K562 (cell line): Measurements from ENCODE around the gene AIF1L. TPM values are rescaled to one million over a fixed set of nuclear protein-coding genes. Genes with fewer than 3 reads are reported as not detected.

Experiments
- ATAC-seq: fragments of 200-7000 bp; cut with Tn5 transposase; 3 replicates; pipeline ENCODE4 v1.9.1; 2020; ENCODE audit warnings: moderate library complexity
- BruUV-seq: library from RNA; stranded (reverse); fragments of 400-500 nt; replicated peaks from 2 replicates; lab custom pipeline; 2021; lab: Mats Ljungman, UMichigan
- CTCF ChIA-PET: fragments of 300-600 bp; formaldehyde crosslinking; extraction: SDS; loops from one replicate; lab custom pipeline; 2021; ENCODE audit warnings: low intra/inter-chr PET ratio; lab: Yijun Ruan, JAX
- POLR2A ChIA-PET: fragments of 300-600, 350-650 bp; sonication (Branson Sonifier 250); formaldehyde crosslinking; extraction: SDS; loops from one replicate; lab custom pipeline; 2021; ENCODE audit warnings: antibody characterized with exemption, inconsistent platforms; lab: Yijun Ruan, JAX
- DNase-seq, 4 experiments: peaks; one replicate each; pipeline versions ENCODE4 v3.0.0 to v3.0.0-alpha.2; 2011 to 2018; ENCODE audit warnings: low spot score in 3 of 4, mixed read lengths in 3 of 4; ENCODE audit errors: extremely low read depth in 1 of 4
- FAIRE-seq: peaks from 2 replicates; lab custom pipeline; 2011; peaks lifted over from hg19 to GRCh38; lab: Jason Lieb, UNC
- H2AFZ ChIP-seq: 2 replicates; pipeline ENCODE4 v1.6.0; 2011; ENCODE audit warnings: low read depth, low read length, control low read depth, inconsistent platforms
- H3K27ac ChIP-seq: fragments of 200-600 bp; 3 replicates; pipeline ENCODE4 v1.8.0; 2011; ENCODE audit warnings: low read depth, mild to moderate bottlenecking, control low read depth, inconsistent platforms, low read length, moderate library complexity, mixed read lengths; ENCODE audit errors: extremely low read depth
- H3K27me3 ChIP-seq, 2 experiments: fragments of 300-600 bp in 1 of 2; 2 replicates in 1 of 2; 3 replicates in 1 of 2; pipeline versions ENCODE4 v1.6.0 to v1.8.0; 2011; ENCODE audit warnings: inconsistent platforms in 2 of 2, low read length in 2 of 2, mild to moderate bottlenecking in 1 of 2, mixed read lengths in 1 of 2, moderate library complexity in 1 of 2; ENCODE audit not compliant: control insufficient read depth in 2 of 2, insufficient read depth in 2 of 2
- H3K36me3 ChIP-seq: fragments of 300-600 bp; 3 replicates; pipeline ENCODE4 v1.8.0; 2011; ENCODE audit warnings: mild to moderate bottlenecking, low read length, inconsistent platforms; ENCODE audit not compliant: control insufficient read depth, insufficient read depth
- H3K4me1 ChIP-seq, 2 experiments: fragments of 200-600 bp in 1 of 2; replicated peaks in 1 of 2; 2 replicates in 1 of 2; 3 replicates in 1 of 2; pipeline versions ENCODE4 v1.5.1 to v1.8.0; 2011; ENCODE audit warnings: inconsistent platforms in 2 of 2, low read length in 2 of 2, mild to moderate bottlenecking in 1 of 2, mixed read lengths in 1 of 2, moderate library complexity in 1 of 2; ENCODE audit not compliant: control insufficient read depth in 2 of 2, insufficient read depth in 2 of 2
- H3K4me2 ChIP-seq: 2 replicates; pipeline ENCODE4 v1.6.1; 2011; ENCODE audit warnings: low read length, control low read depth, inconsistent platforms, mixed read lengths; ENCODE audit not compliant: insufficient read depth
- H3K4me3 ChIP-seq: fragments of 200-600 bp; sonication (generic), shearing (Covaris generic); 2 replicates; pipeline ENCODE4 v1.5.1; 2016; ENCODE audit warnings: control low read depth, inconsistent platforms
- H3K79me2 ChIP-seq: fragments of 200-600 bp; 3 replicates; pipeline ENCODE4 v1.8.0; 2011; ENCODE audit warnings: low read length, inconsistent platforms; ENCODE audit not compliant: control insufficient read depth, insufficient read depth
- H3K9ac ChIP-seq, 2 experiments: 2 replicates each; pipeline versions ENCODE4 v1.6.0 to v1.6.1; 2011; ENCODE audit warnings: low read depth in 2 of 2, low read length in 2 of 2, control low read depth in 1 of 2, inconsistent platforms in 1 of 2, mild to moderate bottlenecking in 1 of 2, mixed read lengths in 1 of 2; ENCODE audit not compliant: insufficient read depth in 1 of 2
- H3K9me1 ChIP-seq: one replicate; pipeline ENCODE4 v1.6.0; 2011; ENCODE audit warnings: inconsistent platforms, mild to moderate bottlenecking, low read length, moderate library complexity; ENCODE audit not compliant: control insufficient read depth, insufficient read depth
- H3K9me3 ChIP-seq: replicated peaks from 2 replicates; pipeline ENCODE4 v1.5.1; 2011; ENCODE audit warnings: low read depth, low read length, inconsistent platforms; ENCODE audit not compliant: control insufficient read depth, insufficient read depth
- H4K20me1 ChIP-seq: replicated peaks from 2 replicates; pipeline ENCODE4 v1.6.1; 2011; ENCODE audit warnings: low read length, inconsistent platforms, mixed read lengths; ENCODE audit not compliant: control insufficient read depth, insufficient read depth
- ATF7 ChIP-seq: fragments of 450-650 bp; IDR thresholded peaks from 2 replicates; pipeline ENCODE4 v1.7.1; 2014; ENCODE audit warnings: mild to moderate bottlenecking, moderate library complexity
- CC2D1A ChIP-seq: fragments of 450-650 bp; IDR thresholded peaks from 2 replicates; pipeline ENCODE4 v1.6.1; 2017; ENCODE audit warnings: mild to moderate bottlenecking
- MYNN ChIP-seq, 2 experiments: sonication (generic); formaldehyde crosslinking in 1 of 2; IDR thresholded peaks; 2 replicates each; pipeline versions ENCODE4 v1.5.0 to v1.6.1; 2016 to 2020; ENCODE audit warnings: antibody characterized with exemption in 1 of 2, missing genetic modification reagents in 1 of 2
- SP1 ChIP-seq: sonication (generic); formaldehyde crosslinking; IDR thresholded peaks from 2 replicates; pipeline ENCODE4 v1.8.1; 2022; ENCODE audit warnings: mild to moderate bottlenecking, missing genetic modification reagents
- SRSF9 ChIP-seq: fragments of 200-400 bp; formaldehyde crosslinking; IDR thresholded peaks from 2 replicates; pipeline ENCODE4 v1.6.1; 2017; ENCODE audit warnings: low read depth, low read length, borderline replicate concordance
- ZBTB17 ChIP-seq: fragments of 450-650 bp; formaldehyde crosslinking; IDR thresholded peaks from 2 replicates; pipeline ENCODE4 v1.4.0; 2020; ENCODE audit warnings: mild to moderate bottlenecking
- ZNF239 ChIP-seq: fragments of 250-450 bp; sonication (Bioruptor Pico); IDR thresholded peaks from 2 replicates; pipeline ENCODE4 v1.4.0; 2020; ENCODE audit warnings: mild to moderate bottlenecking
- WGBS: fragments of 100-300 bp; shearing (Covaris generic); methylation state at CpG from one replicate; pipeline ENCODE4 v1.1.6; 2016; ENCODE audit warnings: low coverage, mixed read lengths; ENCODE audit not compliant: insufficient coverage; ENCODE audit errors: missing lambda C conversion rate; 5-methylcytosine and 5-hydroxymethylcytosine counted together
- in situ Hi-C: fragments of 300-500 bp; cut with MboI; formaldehyde crosslinking; loops from 4 replicates; pipeline ENCODE4 v1.15.0; 2018; ENCODE audit warnings: inconsistent platforms, mixed read lengths
- intact Hi-C: fragments of 100-400 bp; cut with micrococcal nuclease; formaldehyde crosslinking; loops from 2 replicates; pipeline ENCODE4 v1.14.2; 2022
- polyA plus RNA-seq, 8 experiments: library from polyadenylated mRNA; depleted of rRNA in 4 of 8; stranded (reverse) in 5 of 8; unstranded in 3 of 8; fragments of >200 nt; fragmentation: Nextera tagmentation in 2 of 8; fragmentation: Illumina TruSeq in 1 of 8; extraction: Ambion mirVana in 2 of 8; extraction: Trizol in 1 of 8; gene quantifications; 2 replicates each; pipeline versions ENCODE4 v1.2.1 to v1.2.3, GENCODE V29; 2011 to 2014; ENCODE audit warnings: inconsistent platforms in 1 of 8, missing spikeins in 1 of 8
- total RNA-seq, 7 experiments: library from RNA; depleted of rRNA in 6 of 7; stranded (reverse); fragments of >200 nt in 6 of 7; fragmentation: Illumina TruSeq in 2 of 7; extraction: Trizol in 2 of 7; gene quantifications; 2 replicates each; pipeline versions ENCODE4 v1.2.1 to v1.2.3, GENCODE V29; 2011 to 2021; ENCODE audit warnings: low replicate concordance in 1 of 7
- TF ChIP-seq, protein P1 (sequence below): fragments of 250-450 bp; sonication (Bioruptor Pico); IDR thresholded peaks from 2 replicates; pipeline ENCODE4 v1.4.0; 2020; ENCODE audit warnings: mild to moderate bottlenecking

AIF1L gene
- total and polyA plus RNA-seq, 9 of the 15 experiments (the other 6 are each of a cell fraction or from before 2014, with no cell fraction given): 0.34 to 9.1 (median 1.3) TPM

- H3K9me3 ChIP-seq: no peaks in the 10 kb centered on the region
- no peak overlapping the region for H3K27ac ChIP-seq
- POLR2A ChIA-PET: interaction anchor here (0.9 to 99.3 kb wide), 4 partner anchors 4 to 154 kb away, joined by 3 to 3336 read pairs (median 1670); partner anchors contain the start of genes AIF1L and NUP214
- in situ Hi-C loops (no loop called here), intact Hi-C loops (no loop called here)
- H3K79me2 ChIP-seq: no peaks in the 10 kb centered on the region
- TF ChIP-seq SRSF9: no peak
- no peak for TF ChIP-seq MYNN (IDR thresholded peaks at IDR 0.05)
- TF ChIP-seq MYNN (CRISPR knock-in tag; IDR thresholded peaks at IDR 0.05): no peak
- no peak for TF ChIP-seq SP1 (CRISPR knock-in tag)
- TF ChIP-seq ZBTB17 (CRISPR knock-in tag): no peak
- TF ChIP-seq CC2D1A: no peak
- no peak for TF ChIP-seq ATF7
- no peak for TF ChIP-seq ZNF239 (CRISPR knock-in tag)
- TF ChIP-seq, protein P1, sequence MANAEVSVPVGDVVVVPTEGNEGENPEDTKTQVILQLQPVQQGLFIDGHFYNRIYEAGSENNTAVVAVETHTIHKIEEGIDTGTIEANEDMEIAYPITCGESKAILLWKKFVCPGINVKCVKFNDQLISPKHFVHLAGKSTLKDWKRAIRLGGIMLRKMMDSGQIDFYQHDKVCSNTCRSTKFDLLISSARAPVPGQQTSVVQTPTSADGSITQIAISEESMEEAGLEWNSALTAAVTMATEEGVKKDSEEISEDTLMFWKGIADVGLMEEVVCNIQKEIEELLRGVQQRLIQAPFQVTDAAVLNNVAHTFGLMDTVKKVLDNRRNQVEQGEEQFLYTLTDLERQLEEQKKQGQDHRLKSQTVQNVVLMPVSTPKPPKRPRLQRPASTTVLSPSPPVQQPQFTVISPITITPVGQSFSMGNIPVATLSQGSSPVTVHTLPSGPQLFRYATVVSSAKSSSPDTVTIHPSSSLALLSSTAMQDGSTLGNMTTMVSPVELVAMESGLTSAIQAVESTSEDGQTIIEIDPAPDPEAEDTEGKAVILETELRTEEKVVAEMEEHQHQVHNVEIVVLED (CRISPR knock-in tag): no peak
- no TSS peak for BruUV-seq
- peak overlapping the region in 1 of 2 experiments; percentile 5; a peak in 1 of 4 replicates for H3K9ac ChIP-seq
- H3K4me2 ChIP-seq: no peak overlapping the region
- no peak for FAIRE-seq
- H3K9me1 ChIP-seq: peaks cover 4% of the 10 kb centered on the region
- DNase-seq: peak in 1 of 4 experiments; percentile 60
- CTCF ChIA-PET: interaction anchor here (1.0 kb wide), 1 partner anchor 15 kb away, joined by 3 read pairs; no protein-coding TSS in a partner anchor
- no peak overlapping the region for H3K4me3 ChIP-seq
- WGBS: 3% methylated on average over 16 of the region's 16 CpGs
- H4K20me1 ChIP-seq: peaks cover 67% of the 10 kb centered on the region
- H3K4me1 ChIP-seq: peaks cover 3 to 33% of the 10 kb centered on the region in 2 experiments; a peak in 2 of 5 replicates
- H3K27me3 ChIP-seq: peaks cover 89 to 97% of the 10 kb centered on the region in 2 experiments
- H3K36me3 ChIP-seq: no peaks in the 10 kb centered on the region
- ATAC-seq: no peak
- no peak overlapping the region for H2AFZ ChIP-seq
Observed at GRCh38 chr9:131072107-131072870, 24.0 kb upstream of the AIF1L start.
